Memory B cell (primary cell): ENCODE data around the gene TTYH3.

Source experiments
- ATAC-seq: fragments of 150-1000 bp; cut with Tn5 transposase; 2 replicates; pipeline ENCODE4 v1.10.0; 2021; ENCODE audit warnings: low read depth, mild to moderate bottlenecking, moderate library complexity
- DNase-seq, 2 donors: peaks; one replicate each; pipeline ENCODE4 v3.0.0; 2022; ENCODE audit warnings: low spot score in 2 of 2
- H3K27ac Mint-ChIP-seq: one replicate; pipeline ENCODE4 v1.8.0; 2022; ENCODE audit warnings: mild to moderate bottlenecking, moderate library complexity, mixed read lengths
- H3K27me3 Mint-ChIP-seq: one replicate; pipeline ENCODE4 v1.8.0; 2022; ENCODE audit warnings: mixed read lengths
- H3K36me3 Mint-ChIP-seq: one replicate; pipeline ENCODE4 v1.8.0; 2022; ENCODE audit warnings: mild to moderate bottlenecking, mixed read lengths
- H3K4me1 Mint-ChIP-seq: one replicate; pipeline ENCODE4 v1.8.0; 2022; ENCODE audit warnings: mixed read lengths
- H3K4me3 Mint-ChIP-seq: one replicate; pipeline ENCODE4 v1.8.0; 2022; ENCODE audit warnings: mild to moderate bottlenecking, moderate library complexity, mixed read lengths
- H3K9me3 Mint-ChIP-seq: one replicate; pipeline ENCODE4 v1.8.0; 2022; ENCODE audit warnings: mixed read lengths

The TTYH3 gene

GRCh38 chr7:2632733-2633537 lies 1.1 kb downstream of the TTYH3 start:
- Mint-ChIP-seq H3K4me1 (peaks cover 32% of the 10 kb centered on the region), H3K27ac (peak overlapping the region; percentile 93), H3K36me3 (no peaks in the 10 kb centered on the region), H3K27me3 (no peaks in the 10 kb centered on the region), H3K9me3 (no peaks in the 10 kb centered on the region), H3K4me3 (peak overlapping the region; percentile 97)
- DNase-seq (peak in 1 of 2 donors; percentile 50), ATAC-seq (no peak)

DNA sequence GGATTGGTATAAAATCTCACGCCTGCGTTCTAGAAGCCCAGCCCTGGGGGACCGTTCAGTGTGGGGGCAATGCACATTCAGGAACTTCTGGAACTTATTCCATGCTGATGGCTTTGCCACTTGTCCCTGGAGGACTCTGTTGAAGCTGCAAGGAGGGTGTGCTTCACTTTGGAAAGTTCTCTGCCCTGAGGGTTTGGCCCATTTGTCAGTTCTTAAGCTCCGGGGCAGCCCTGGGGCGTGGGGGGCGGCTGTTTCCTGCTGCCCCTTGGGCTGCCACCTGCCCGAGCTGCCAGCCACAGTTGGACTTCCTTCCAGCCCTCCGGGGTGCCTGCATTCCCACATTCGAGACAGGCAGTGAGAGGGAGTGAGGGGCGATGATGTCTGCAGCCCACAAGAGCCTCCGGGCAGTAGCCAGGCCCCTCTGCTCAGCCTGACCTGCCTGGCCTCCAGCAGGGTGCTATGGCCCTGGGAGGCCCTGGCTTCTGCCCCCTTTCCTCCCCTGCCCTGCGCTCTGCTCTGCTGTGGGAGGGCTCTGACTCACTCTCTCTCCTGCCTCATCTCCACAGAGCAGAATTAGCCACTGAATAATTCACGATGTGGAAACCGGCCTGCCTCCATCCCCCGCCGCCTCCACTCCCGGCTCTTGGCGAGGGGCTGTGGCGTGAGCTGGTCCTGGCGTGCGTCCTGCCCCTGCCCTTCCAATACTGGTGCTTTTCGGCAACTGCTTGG lies 1.9 kb downstream of the TTYH3 start:
- DNase-seq: no peak
- peaks cover 32% of the 10 kb centered on the region for H3K4me1 Mint-ChIP-seq
- peak overlapping the region; percentile 97 for H3K4me3 Mint-ChIP-seq
- H3K27me3 Mint-ChIP-seq: no peaks in the 10 kb centered on the region
- H3K9me3 Mint-ChIP-seq: no peaks in the 10 kb centered on the region
- peak overlapping the region; percentile 93 for H3K27ac Mint-ChIP-seq
- H3K36me3 Mint-ChIP-seq: no peaks in the 10 kb centered on the region
- ATAC-seq: no peak

DNA sequence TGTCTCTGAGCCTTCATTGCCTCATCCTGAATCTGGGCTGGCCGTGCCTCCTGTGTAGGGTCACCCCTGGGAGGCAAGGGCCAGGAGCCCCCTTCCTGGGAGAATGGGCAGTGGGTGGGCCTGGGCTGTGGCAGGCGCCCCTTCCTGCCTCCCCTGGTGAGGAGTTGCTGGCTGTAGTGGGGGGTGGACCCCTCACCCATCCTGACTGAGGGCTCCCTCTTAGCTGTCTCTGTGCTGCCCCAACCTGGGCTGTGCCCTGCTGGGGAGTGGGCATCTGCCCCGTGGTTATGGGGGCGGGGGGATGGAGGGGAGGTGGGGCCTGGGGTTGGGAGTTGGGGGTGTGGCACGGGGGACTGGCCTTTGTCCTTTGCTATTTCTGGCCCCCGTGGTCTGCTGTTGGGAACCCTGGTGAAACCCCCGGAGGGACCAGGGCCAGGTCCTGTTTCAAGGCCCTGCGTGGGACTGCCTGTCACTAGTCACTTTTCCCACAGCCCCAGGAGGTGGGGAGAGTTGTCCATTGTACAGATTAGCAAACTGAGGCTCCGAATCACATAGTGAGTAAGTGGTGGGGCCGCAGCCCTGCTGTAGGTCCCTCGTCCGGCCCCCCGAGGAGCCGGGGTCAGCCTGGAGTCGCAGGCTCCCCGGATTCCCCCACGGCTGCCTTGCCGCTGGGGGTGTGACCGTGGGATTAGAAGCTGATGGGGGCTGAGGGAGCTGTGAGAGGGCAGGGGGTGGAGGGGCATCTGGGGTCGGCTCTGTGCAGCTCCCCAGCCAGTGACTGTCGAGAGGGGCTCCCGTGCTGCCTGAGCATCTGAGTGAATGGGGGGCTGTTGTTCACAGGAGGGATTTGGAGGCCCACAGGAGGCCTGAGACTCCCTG lies 2.7 kb downstream of the TTYH3 start:
- peak overlapping the region; percentile 97 for H3K4me3 Mint-ChIP-seq
- no peaks in the 10 kb centered on the region for H3K27me3 Mint-ChIP-seq
- no peaks in the 10 kb centered on the region for H3K36me3 Mint-ChIP-seq
- no peaks in the 10 kb centered on the region for H3K9me3 Mint-ChIP-seq
- peaks cover 32% of the 10 kb centered on the region for H3K4me1 Mint-ChIP-seq
- no peak for DNase-seq
- no peak for ATAC-seq
- H3K27ac Mint-ChIP-seq: peak overlapping the region; percentile 62

- H3K4me3 Mint-ChIP-seq: no peak overlapping the region
- H3K36me3 Mint-ChIP-seq: no peaks in the 10 kb centered on the region
- DNase-seq (no peak), ATAC-seq (no peak)
- H3K9me3 Mint-ChIP-seq: no peaks in the 10 kb centered on the region
- peaks cover 37% of the 10 kb centered on the region for H3K4me1 Mint-ChIP-seq
- no peaks in the 10 kb centered on the region for H3K27me3 Mint-ChIP-seq
- peak overlapping the region; percentile 62 for H3K27ac Mint-ChIP-seq
These were observed 3.4 kb downstream of the TTYH3 start for GRCh38 chr7:2635148-2635668.

DNA sequence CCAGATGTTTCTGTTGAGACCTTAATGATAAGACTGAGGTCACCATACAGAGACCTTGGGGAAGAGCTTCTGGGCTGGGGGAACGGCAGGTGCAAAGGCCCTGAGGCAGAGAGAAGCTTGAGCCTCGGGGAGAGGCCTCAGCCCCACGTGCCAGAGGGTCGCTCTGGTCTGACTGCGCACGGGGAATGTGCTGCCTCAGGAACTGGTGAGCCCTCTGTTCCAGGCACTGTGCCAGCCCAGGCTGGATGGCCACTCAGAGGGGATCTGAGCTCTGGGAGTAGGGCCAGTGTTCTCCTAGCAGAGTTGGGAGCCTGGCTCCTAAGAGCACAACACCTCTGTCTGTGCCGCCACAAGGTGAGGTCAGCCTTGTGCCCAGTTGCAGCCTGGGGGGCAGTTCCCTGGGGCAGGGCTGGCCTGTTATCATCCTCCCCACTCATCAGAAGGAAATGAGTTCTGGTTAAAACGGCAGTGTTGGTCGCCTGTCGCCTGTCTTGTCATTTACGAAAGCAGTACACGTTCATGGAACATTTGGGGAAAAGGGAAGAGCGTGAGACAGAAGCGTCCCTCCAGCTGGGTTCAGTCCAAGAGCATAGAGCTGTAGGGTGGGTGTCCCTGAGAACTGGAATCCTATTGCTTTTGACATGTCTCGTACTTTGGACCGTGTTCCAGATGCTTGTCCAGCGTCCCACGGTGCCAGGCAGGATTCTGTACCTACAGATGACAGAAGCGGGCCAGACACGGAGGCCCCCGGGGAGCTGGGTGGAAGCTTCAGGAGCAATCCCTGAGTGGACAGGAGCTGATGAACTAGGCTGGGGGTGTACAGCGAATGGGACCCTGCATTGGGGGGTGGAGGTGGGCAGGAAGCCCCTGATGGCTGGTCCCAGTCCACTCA lies 4.3 kb downstream of the TTYH3 start:
- H3K27ac Mint-ChIP-seq: no peak overlapping the region
- peaks cover 40% of the 10 kb centered on the region for H3K4me1 Mint-ChIP-seq
- ATAC-seq (no peak), DNase-seq (no peak)
- H3K36me3 Mint-ChIP-seq: no peaks in the 10 kb centered on the region
- H3K4me3 Mint-ChIP-seq: peak overlapping the region; percentile 18
- no peaks in the 10 kb centered on the region for H3K27me3 Mint-ChIP-seq
- H3K9me3 Mint-ChIP-seq: no peaks in the 10 kb centered on the region

DNA sequence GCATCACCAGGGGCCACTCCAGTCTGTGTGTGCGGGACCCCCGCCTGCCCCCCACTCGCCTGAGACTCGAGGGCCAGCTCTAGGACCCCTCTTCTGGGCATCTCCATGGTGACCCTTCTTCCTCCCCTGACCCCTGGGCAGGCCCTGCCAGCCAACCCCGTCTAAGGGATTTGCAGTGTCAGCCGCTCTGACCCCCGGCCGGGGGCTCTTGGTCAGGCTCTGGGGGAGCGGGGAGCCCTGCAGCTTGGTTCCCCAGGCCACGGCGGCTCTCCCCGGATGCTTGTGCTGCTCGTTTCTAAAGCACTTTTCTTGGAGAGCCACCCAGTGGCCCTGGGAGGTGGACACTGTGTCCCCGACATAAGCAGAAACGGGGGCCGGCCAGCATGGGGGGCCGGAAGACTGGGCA lies 5.3 kb downstream of the TTYH3 start:
- peaks cover 45% of the 10 kb centered on the region for H3K4me1 Mint-ChIP-seq
- peak overlapping the region; percentile 60 for H3K4me3 Mint-ChIP-seq
- H3K27me3 Mint-ChIP-seq: no peaks in the 10 kb centered on the region
- H3K27ac Mint-ChIP-seq: no peak overlapping the region
- no peaks in the 10 kb centered on the region for H3K36me3 Mint-ChIP-seq
- no peaks in the 10 kb centered on the region for H3K9me3 Mint-ChIP-seq
- ATAC-seq: no peak
- no peak for DNase-seq

- H3K27me3 Mint-ChIP-seq: no peaks in the 10 kb centered on the region
- peaks cover 41% of the 10 kb centered on the region for H3K4me1 Mint-ChIP-seq
- no peaks in the 10 kb centered on the region for H3K36me3 Mint-ChIP-seq
- no peaks in the 10 kb centered on the region for H3K9me3 Mint-ChIP-seq
- H3K27ac Mint-ChIP-seq: peak overlapping the region; percentile 77
- peak; percentile 69 for ATAC-seq
- peak overlapping the region; percentile 60 for H3K4me3 Mint-ChIP-seq
- peak; percentile 52 to 53 for DNase-seq
These were observed 5.9 kb downstream of the TTYH3 start for GRCh38 chr7:2637505-2638223.

- H3K4me1 Mint-ChIP-seq: peaks cover 38% of the 10 kb centered on the region
- H3K9me3 Mint-ChIP-seq: no peaks in the 10 kb centered on the region
- peak overlapping the region; percentile 77 for H3K27ac Mint-ChIP-seq
- no peak overlapping the region for H3K4me3 Mint-ChIP-seq
- no peak for ATAC-seq
- no peaks in the 10 kb centered on the region for H3K27me3 Mint-ChIP-seq
- H3K36me3 Mint-ChIP-seq: no peaks in the 10 kb centered on the region
- no peak for DNase-seq
These were observed 6.6 kb downstream of the TTYH3 start for GRCh38 chr7:2638224-2638991.

DNA sequence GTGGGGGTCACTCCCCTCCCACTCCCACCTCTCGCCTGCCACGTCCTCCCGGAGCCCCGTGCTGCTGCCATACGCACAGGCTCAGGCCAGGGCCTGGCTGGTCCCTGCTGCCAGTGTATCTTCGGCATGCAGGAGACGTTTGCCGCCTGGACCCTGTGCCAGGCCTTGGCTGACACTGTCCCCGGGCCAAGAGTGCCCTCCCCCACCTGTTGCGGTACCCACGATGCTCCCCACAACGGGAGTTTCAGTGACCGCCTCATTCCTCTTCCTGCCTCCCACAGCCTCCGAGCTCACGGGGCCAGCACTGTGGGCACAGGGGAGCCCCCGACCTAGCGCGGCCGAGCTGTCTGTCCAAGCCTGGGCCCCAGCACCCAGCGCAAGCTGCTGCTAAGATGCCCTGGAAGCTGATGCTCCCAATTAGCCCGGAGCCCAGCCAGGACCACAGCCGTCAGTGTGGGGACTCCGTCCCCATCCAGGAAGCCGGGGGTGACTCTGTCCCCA lies 7.4 kb downstream of the TTYH3 start:
- ATAC-seq: no peak
- Mint-ChIP-seq H3K4me3 (no peak overlapping the region), H3K36me3 (no peaks in the 10 kb centered on the region), H3K27ac (no peak overlapping the region), H3K27me3 (no peaks in the 10 kb centered on the region), H3K9me3 (no peaks in the 10 kb centered on the region), H3K4me1 (peaks cover 40% of the 10 kb centered on the region)
- DNase-seq: no peak

GRCh38 chr7:2639695-2640481 lies 8.1 kb downstream of the TTYH3 start:
- Mint-ChIP-seq H3K4me1 (peaks cover 43% of the 10 kb centered on the region), H3K36me3 (no peaks in the 10 kb centered on the region), H3K27me3 (no peaks in the 10 kb centered on the region), H3K27ac (peak overlapping the region; percentile 17), H3K4me3 (no peak overlapping the region), H3K9me3 (no peaks in the 10 kb centered on the region)
- ATAC-seq (no peak), DNase-seq (no peak)

DNA sequence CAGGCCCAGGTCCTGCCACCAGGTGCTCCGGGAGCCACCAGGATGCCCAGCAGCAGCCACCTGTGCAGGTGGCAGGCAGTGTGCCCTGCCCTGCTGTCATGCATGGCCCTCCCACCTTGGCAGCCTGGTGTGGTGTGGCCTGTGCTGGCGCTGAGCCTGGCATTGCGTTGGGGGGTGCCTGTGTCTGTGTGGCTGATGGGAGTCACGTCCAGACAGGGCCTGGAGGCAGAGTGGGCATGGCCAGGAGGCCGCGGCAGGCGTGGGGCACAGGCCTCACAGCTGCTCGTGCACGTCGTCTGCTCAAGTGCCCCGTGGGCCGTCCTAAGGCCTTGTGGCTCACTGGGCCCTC lies 8.7 kb downstream of the TTYH3 start:
- Mint-ChIP-seq H3K27me3 (no peaks in the 10 kb centered on the region), H3K27ac (peak overlapping the region; percentile 70), H3K4me3 (no peak overlapping the region), H3K9me3 (no peaks in the 10 kb centered on the region), H3K36me3 (no peaks in the 10 kb centered on the region), H3K4me1 (peaks cover 46% of the 10 kb centered on the region)
- DNase-seq (no peak), ATAC-seq (no peak)
